Measurements from ENCODE around the gene PRR5. TPM values are rescaled to one million over a fixed set of nuclear protein-coding genes. Genes with fewer than 3 reads are reported as not detected.

Gene PRR5
- total RNA-seq, 2 donors from 2014 or later: 7.3 to 30.0 TPM

DNA sequence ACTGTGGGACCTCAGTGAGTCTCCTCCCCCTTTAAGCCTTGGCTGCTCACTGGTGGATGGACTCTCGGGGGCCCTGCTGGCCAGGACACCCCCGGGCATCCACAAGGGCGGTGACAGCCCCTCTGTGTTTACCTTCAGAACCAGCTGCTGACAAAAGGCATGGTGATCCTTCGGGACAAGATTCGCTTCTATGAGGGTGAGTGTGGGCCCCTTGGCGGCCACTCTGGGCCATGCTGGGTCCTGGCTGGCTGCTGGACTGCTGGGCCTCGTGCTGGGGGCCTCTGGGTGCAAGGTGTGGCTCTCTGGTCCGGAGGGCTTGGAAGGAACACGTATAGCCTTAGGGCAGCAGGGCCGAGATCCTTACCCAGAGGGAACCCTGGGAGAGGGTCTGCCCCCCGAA lies 24.4 kb downstream of the PRR5 start:
- Histone ChIP-seq H3K4me3 (no peak overlapping the region), H3K27me3 (replicated peaks; ENCODE audit: insufficient read depth) (no peaks in the 10 kb centered on the region), H3K9me3 (no peaks in the 10 kb centered on the region), H3K36me3 (no peaks in the 10 kb centered on the region), H3K4me1 (ENCODE audit: control insufficient read depth in 1 of 2, low read depth in 2 of 2) (no peaks in the 10 kb centered on the region), H3K27ac (no peak overlapping the region)
- DNase-seq (ENCODE audit: low spot score) (no peak), ATAC-seq (ENCODE audit: insufficient number of reproducible peaks, low FRiP score, low read depth) (no peak)
- TF ChIP-seq, protein P1, sequence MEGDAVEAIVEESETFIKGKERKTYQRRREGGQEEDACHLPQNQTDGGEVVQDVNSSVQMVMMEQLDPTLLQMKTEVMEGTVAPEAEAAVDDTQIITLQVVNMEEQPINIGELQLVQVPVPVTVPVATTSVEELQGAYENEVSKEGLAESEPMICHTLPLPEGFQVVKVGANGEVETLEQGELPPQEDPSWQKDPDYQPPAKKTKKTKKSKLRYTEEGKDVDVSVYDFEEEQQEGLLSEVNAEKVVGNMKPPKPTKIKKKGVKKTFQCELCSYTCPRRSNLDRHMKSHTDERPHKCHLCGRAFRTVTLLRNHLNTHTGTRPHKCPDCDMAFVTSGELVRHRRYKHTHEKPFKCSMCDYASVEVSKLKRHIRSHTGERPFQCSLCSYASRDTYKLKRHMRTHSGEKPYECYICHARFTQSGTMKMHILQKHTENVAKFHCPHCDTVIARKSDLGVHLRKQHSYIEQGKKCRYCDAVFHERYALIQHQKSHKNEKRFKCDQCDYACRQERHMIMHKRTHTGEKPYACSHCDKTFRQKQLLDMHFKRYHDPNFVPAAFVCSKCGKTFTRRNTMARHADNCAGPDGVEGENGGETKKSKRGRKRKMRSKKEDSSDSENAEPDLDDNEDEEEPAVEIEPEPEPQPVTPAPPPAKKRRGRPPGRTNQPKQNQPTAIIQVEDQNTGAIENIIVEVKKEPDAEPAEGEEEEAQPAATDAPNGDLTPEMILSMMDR (IDR thresholded peaks at IDR 0.05): no peak

DNA sequence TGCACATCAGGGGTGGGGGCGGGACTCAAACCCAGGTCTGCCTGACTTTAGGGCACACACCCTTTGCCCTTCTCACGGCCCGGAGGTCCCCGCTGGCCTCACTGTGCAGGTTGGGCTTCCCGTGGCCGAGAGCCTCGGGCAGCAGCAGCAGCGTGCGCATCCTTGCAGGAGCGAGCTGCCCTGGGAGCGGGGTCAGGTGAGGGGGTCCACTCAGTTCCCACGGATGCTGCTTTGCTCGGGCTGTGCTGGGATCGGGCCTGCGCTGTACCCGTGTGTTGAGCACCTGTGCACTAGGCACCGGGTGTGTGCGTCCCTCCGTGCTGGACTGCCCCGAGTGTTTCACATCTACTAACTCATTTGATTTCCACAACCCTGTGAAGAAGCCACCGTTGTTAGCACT lies 25.1 kb downstream of the PRR5 start:
- H3K36me3 ChIP-seq: no peaks in the 10 kb centered on the region
- H3K4me1 ChIP-seq (ENCODE audit: control insufficient read depth in 1 of 2, low read depth in 2 of 2): no peaks in the 10 kb centered on the region
- H3K27ac ChIP-seq: no peak overlapping the region
- no peak for DNase-seq (ENCODE audit: low spot score)
- no peak overlapping the region for H3K4me3 ChIP-seq
- TF ChIP-seq, protein P1 (IDR thresholded peaks at IDR 0.05): no peak
- no peaks in the 10 kb centered on the region for H3K27me3 ChIP-seq (replicated peaks; ENCODE audit: insufficient read depth)
- no peak for ATAC-seq (ENCODE audit: insufficient number of reproducible peaks, low FRiP score, low read depth)
- no peaks in the 10 kb centered on the region for H3K9me3 ChIP-seq

DNA sequence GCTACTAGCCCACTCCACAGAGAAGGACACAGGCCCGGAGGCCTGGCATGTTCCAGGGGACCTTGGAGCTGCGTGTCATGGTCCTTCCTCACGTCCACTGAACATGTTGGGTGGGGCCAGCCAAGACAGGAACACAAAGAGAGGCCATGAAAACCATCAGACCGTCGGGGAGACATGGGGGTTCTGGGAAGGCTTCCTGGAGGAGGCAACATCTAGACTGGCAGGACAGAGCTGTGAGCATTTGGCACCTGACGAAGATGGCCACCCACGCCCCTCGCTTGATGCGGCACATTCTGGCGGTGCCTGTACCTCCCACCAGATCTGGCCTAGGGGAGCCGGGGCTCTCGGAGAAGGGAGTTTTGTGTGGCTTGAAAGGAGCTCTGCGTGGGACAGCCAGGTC lies 25.7 kb downstream of the PRR5 start:
- H3K4me1 ChIP-seq (ENCODE audit: control insufficient read depth in 1 of 2, low read depth in 2 of 2): no peaks in the 10 kb centered on the region
- H3K4me3 ChIP-seq: no peak overlapping the region
- no peaks in the 10 kb centered on the region for H3K36me3 ChIP-seq
- no peaks in the 10 kb centered on the region for H3K9me3 ChIP-seq
- H3K27me3 ChIP-seq (replicated peaks; ENCODE audit: insufficient read depth): no peaks in the 10 kb centered on the region
- ATAC-seq (ENCODE audit: insufficient number of reproducible peaks, low FRiP score, low read depth) (no peak), DNase-seq (ENCODE audit: low spot score) (no peak)
- TF ChIP-seq, protein P1 (IDR thresholded peaks at IDR 0.05): no peak
- no peak overlapping the region for H3K27ac ChIP-seq

DNA sequence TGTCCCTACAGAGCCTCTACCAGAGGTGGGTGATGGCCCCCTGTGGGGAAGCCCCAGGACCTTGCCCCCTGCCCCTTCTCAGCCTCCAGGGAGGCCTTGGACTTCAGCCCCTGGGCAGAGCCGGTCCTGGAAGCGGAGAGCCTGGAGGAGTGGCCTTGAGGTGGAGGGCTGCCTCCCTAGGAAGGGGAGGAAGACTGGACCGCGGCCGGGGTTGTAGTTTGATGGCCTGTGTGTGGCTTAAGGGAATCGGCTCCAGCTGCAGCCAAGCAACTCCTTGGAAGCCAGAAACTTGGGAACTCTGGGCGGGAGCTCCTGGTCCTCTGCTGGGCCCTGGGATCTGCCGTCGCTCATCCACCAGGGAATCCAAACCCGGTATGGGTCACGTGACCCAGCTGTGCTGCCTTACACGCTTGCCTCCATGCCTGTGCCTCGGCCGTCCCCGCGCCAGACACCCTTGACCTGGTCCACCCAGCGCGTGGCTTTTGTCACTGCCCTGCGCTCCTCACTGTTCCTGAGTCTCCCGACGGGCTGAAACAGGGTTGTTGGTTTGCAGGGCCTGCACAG lies 26.8 kb downstream of the PRR5 start:
- Histone ChIP-seq H3K27ac (no peak overlapping the region), H3K4me3 (no peak overlapping the region), H3K27me3 (replicated peaks; ENCODE audit: insufficient read depth) (no peaks in the 10 kb centered on the region), H3K9me3 (no peaks in the 10 kb centered on the region), H3K36me3 (no peaks in the 10 kb centered on the region), H3K4me1 (ENCODE audit: control insufficient read depth in 1 of 2, low read depth in 2 of 2) (no peaks in the 10 kb centered on the region)
- ATAC-seq (ENCODE audit: insufficient number of reproducible peaks, low FRiP score, low read depth) (no peak), DNase-seq (ENCODE audit: low spot score) (no peak)
- TF ChIP-seq, protein P1 (IDR thresholded peaks at IDR 0.05): no peak

DNA sequence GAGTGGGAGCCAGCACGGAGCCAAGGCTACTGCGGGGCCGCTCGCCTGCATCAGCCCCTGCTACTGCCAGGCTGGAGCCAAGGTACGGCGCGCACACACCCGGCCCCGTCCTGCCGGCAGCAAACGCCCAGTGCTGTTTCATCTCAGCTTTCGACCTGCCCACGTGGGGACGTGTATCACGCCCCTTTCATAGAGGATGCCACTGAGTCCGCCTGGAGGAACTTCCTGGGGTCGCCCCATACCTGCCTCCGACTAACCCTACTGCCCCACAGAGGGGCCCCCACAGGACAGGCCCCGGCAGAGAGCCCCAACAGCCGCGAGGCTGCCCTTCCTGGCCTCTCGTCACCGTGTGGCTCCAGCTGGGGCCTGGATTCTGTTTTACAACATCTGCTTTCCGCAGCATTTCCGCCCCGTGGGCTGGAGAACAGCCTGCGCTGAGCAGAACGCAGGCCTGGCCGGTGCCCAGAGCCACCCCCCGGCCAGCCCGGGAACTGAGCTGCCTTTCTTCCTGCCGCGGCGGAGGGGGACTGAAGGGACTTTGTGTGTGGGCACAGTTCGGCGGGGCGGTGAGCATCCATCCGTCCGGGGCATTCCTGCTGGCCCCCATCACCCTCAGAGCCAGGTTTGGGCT lies 27.5 kb downstream of the PRR5 start:
- no peaks in the 10 kb centered on the region for H3K9me3 ChIP-seq
- TF ChIP-seq, protein P1 (IDR thresholded peaks at IDR 0.05): no peak
- ATAC-seq (ENCODE audit: insufficient number of reproducible peaks, low FRiP score, low read depth): no peak
- no peaks in the 10 kb centered on the region for H3K4me1 ChIP-seq (ENCODE audit: control insufficient read depth in 1 of 2, low read depth in 2 of 2)
- no peaks in the 10 kb centered on the region for H3K36me3 ChIP-seq
- no peak for DNase-seq (ENCODE audit: low spot score)
- H3K27ac ChIP-seq: no peak overlapping the region
- no peaks in the 10 kb centered on the region for H3K27me3 ChIP-seq (replicated peaks; ENCODE audit: insufficient read depth)
- no peak overlapping the region for H3K4me3 ChIP-seq
